Esophagus muscularis mucosa (tissue), 4 donors: ENCODE measurements around the gene LIFR. TPM values are rescaled to one million over a fixed set of nuclear protein-coding genes. Genes with fewer than 3 reads are reported as not detected.

Experiments used
- DNase-seq: peaks from one replicate; pipeline ENCODE4 v3.0.0-alpha.2; 2017; ENCODE audit errors: extremely low spot score
- H3K27ac ChIP-seq, 4 donors: fragments of 200-600 bp; sonication (generic); replicated peaks in 1 of 4; 1 replicate in 3 of 4; 2 replicates in 1 of 4; pipeline ENCODE4 v1.5.1; 2016 to 2019; ENCODE audit warnings: mild to moderate bottlenecking in 1 of 4
- H3K27me3 ChIP-seq, 4 donors: fragments of 200-600 bp; sonication (generic); one replicate each; pipeline versions ENCODE4 v1.5.1 to v1.6.0; 2016 to 2019
- H3K36me3 ChIP-seq, 4 donors: fragments of 200-600 bp; sonication (generic); one replicate each; pipeline ENCODE4 v1.5.1; 2016 to 2019
- H3K4me1 ChIP-seq, 4 donors: fragments of 200-600 bp; sonication (generic); one replicate each; pipeline ENCODE4 v1.5.1; 2016 to 2019
- H3K4me3 ChIP-seq, 4 donors: fragments of 200-600 bp; sonication (generic); 1 replicate in 2 of 4; 2 replicates in 2 of 4; pipeline ENCODE4 v1.5.1; 2016 to 2019; ENCODE audit warnings: mild to moderate bottlenecking in 4 of 4, moderate library complexity in 1 of 4
- H3K9me3 ChIP-seq, 4 donors: fragments of 200-600 bp; sonication (generic); 1 replicate in 3 of 4; 2 replicates in 1 of 4; pipeline ENCODE4 v1.5.1; 2016 to 2019
- CTCF ChIP-seq, 3 experiments: fragments of 200-600 bp in 2 of 3; fragments of 450-650 bp in 1 of 3; sonication (generic) in 2 of 3; IDR thresholded peaks; one replicate each; pipeline ENCODE4 v1.5.1; 2017 to 2019; ENCODE audit warnings: antibody characterized with exemption in 3 of 3, mild to moderate bottlenecking in 2 of 3, moderate library complexity in 1 of 3
- EP300 ChIP-seq: sonication (generic); formaldehyde crosslinking; IDR thresholded peaks from one replicate; pipeline ENCODE4 v1.6.1; 2017; ENCODE audit warnings: antibody characterized with exemption
- POLR2A ChIP-seq: fragments of 450-650 bp; IDR thresholded peaks from one replicate; pipeline ENCODE4 v1.6.1; 2017; ENCODE audit warnings: antibody characterized with exemption, moderate library complexity, mild to moderate bottlenecking, low read depth
- POLR2AphosphoS5 ChIP-seq, 2 donors: sonication (generic); formaldehyde crosslinking; IDR thresholded peaks; one replicate each; pipeline ENCODE4 v1.6.1; 2017; ENCODE audit warnings: antibody characterized with exemption in 2 of 2
- WGBS: methylation state at CpG from one replicate; pipeline ENCODE4 v1.1.5; 2018; 5-methylcytosine and 5-hydroxymethylcytosine counted together
- intact Hi-C: fragments of 100-400 bp; cut with DNase I; formaldehyde crosslinking; loops from one replicate; pipeline ENCODE4 v1.15.1; 2023
- total RNA-seq, 4 donors: library from RNA; depleted of rRNA; stranded (reverse); fragments of >200 nt; gene quantifications; one replicate each; pipeline versions ENCODE4 v1.1.0 to v1.2.1, GENCODE V29; 2016

The LIFR gene
- total RNA-seq, 4 donors from 2014 or later, result 72.3 to 102 (median 90.1) TPM

DNA sequence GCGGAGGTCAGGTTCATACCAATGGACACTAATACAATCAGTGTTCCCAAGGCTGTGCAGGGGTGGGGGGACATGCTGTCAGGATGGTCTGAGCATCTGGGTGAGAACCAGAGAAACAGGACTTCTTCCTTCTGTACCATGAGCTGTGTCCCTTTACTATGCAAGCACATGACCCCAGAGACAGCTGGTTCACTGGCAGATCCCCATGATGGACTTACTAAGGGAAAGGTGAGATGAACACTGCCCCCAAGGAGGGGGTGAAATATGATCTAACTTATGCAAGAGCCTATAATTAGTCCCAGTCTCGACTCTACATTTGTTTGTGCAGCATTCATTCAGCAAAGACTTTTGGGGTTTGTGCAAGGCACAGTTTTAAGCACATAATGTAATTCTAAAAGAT is 91.4 kb downstream of the LIFR start:
- WGBS, result 63% methylated on average over 2 of the region's 2 CpGs
- intact Hi-C loops, result no loop called here
- H3K9me3 ChIP-seq, result no peaks in the 10 kb centered on the region
- TF ChIP-seq POLR2A (no peak), EP300 (no peak), POLR2AphosphoS5 (IDR thresholded peaks at IDR 0.05) (no peak), CTCF (IDR thresholded peaks at IDR 0.05) (no peak)
- peak; percentile 70 for DNase-seq
- no peak overlapping the region for H3K4me3 ChIP-seq
- H3K27me3 ChIP-seq, result no peaks in the 10 kb centered on the region
- H3K4me1 ChIP-seq, result peaks cover 72 to 78% (median 76%) of the 10 kb centered on the region in 4 donors
- peak overlapping the region; percentile 61 to 83 (median 80) for H3K27ac ChIP-seq
- H3K36me3 ChIP-seq, result no peaks in the 10 kb centered on the region

- TF ChIP-seq POLR2A, result no peak
- peak; percentile 17 to 39 for TF ChIP-seq POLR2AphosphoS5 (IDR thresholded peaks at IDR 0.05)
- Histone ChIP-seq H3K36me3 (no peaks in the 10 kb centered on the region), H3K4me1 (peaks cover 60 to 66% (median 64%) of the 10 kb centered on the region in 4 donors), H3K27ac (peak overlapping the region; percentile 61 to 83 (median 80)), H3K9me3 (no peaks in the 10 kb centered on the region), H3K4me3 (no peak overlapping the region), H3K27me3 (no peaks in the 10 kb centered on the region)
- 38% methylated on average over 10 of the region's 10 CpGs for WGBS
- intact Hi-C loops, result no loop called here
- DNase-seq, result peak; percentile 82
Observed at GRCh38 chr5:38463634-38464521, 92.6 kb downstream of the LIFR start.

GRCh38 chr5:38462976-38463633 is 93.3 kb downstream of the LIFR start:
- H3K27ac ChIP-seq, result peak overlapping the region; percentile 61 to 83 (median 80)
- H3K4me3 ChIP-seq, result no peak overlapping the region
- no peak for TF ChIP-seq POLR2A
- TF ChIP-seq EP300, result peak; percentile 6
- no peaks in the 10 kb centered on the region for H3K36me3 ChIP-seq
- no peaks in the 10 kb centered on the region for H3K27me3 ChIP-seq
- H3K4me1 ChIP-seq, result peaks cover 53 to 59% (median 57%) of the 10 kb centered on the region in 4 donors
- 42% methylated on average over 7 of the region's 7 CpGs for WGBS
- intact Hi-C loops, result no loop called here
- H3K9me3 ChIP-seq, result no peaks in the 10 kb centered on the region
- peak; percentile 72 for DNase-seq

- peak; percentile 68 for DNase-seq
- H3K9me3 ChIP-seq, result no peaks in the 10 kb centered on the region
- TF ChIP-seq EP300, result no peak
- TF ChIP-seq CTCF (IDR thresholded peaks at IDR 0.05), result no peak
- TF ChIP-seq POLR2AphosphoS5 (IDR thresholded peaks at IDR 0.05), result no peak
- no peak for TF ChIP-seq POLR2A
- H3K4me1 ChIP-seq, result peaks cover 3 to 9% (median 7%) of the 10 kb centered on the region in 4 donors
- no peaks in the 10 kb centered on the region for H3K36me3 ChIP-seq
- WGBS, result 98% methylated on average over 8 of the region's 8 CpGs
- intact Hi-C loops, result no loop called here
- H3K4me3 ChIP-seq, result no peak overlapping the region
- no peak overlapping the region for H3K27ac ChIP-seq
- no peaks in the 10 kb centered on the region for H3K27me3 ChIP-seq
Observed at GRCh38 chr5:38458174-38458573, 98.3 kb downstream of the LIFR start.

GRCh38 chr5:38456657-38457399 is 99.6 kb downstream of the LIFR start:
- TF ChIP-seq CTCF (IDR thresholded peaks at IDR 0.05), result no peak
- TF ChIP-seq EP300, result no peak
- no peak for TF ChIP-seq POLR2A
- TF ChIP-seq POLR2AphosphoS5 (IDR thresholded peaks at IDR 0.05), result no peak
- intact Hi-C loops, result no loop called here
- Histone ChIP-seq H3K36me3 (peaks cover 0 to 4% (median 0%) of the 10 kb centered on the region in 4 donors), H3K27me3 (no peaks in the 10 kb centered on the region), H3K4me1 (no peaks in the 10 kb centered on the region), H3K9me3 (no peaks in the 10 kb centered on the region), H3K4me3 (no peak overlapping the region), H3K27ac (no peak overlapping the region)
- 89% methylated on average over 4 of the region's 4 CpGs for WGBS
- no peak for DNase-seq
